Hindlimb muscle (tissue), 1 donor: ENCODE measurements around the gene ADAMTS2. TPM values are rescaled to one million over a fixed set of nuclear protein-coding genes. Genes with fewer than 3 reads are reported as not detected.
"Not testable (repeated sequence)": the region's sequence is repeated elsewhere in the genome, so short reads cannot be mapped to it uniquely, and the experiment has no call there.

ENCODE experiments used
- DNase-seq: peaks from one replicate; pipeline ENCODE4 v3.0.0-alpha.2; 2013
- polyA plus RNA-seq: library from polyadenylated mRNA; unstranded; fragments of 120-200 nt; gene quantifications from one replicate; pipeline ENCODE4 v1.2.1, GENCODE V29; 2013; ENCODE audit not compliant: insufficient read length

Gene ADAMTS2
- polyA plus RNA-seq, 1 donor: 29.7 TPM

GRCh38 chr5:179229331-179229831 is 115.9 kb downstream of the ADAMTS2 start:
- DNase-seq: no peak

GRCh38 chr5:179228341-179229121 is 116.7 kb downstream of the ADAMTS2 start:
- DNase-seq: no peak

- peak; percentile 23 for DNase-seq
Observed at GRCh38 chr5:179227580-179228311, 117.5 kb downstream of the ADAMTS2 start.

GRCh38 chr5:179227229-179227579 is 118.1 kb downstream of the ADAMTS2 start:
- DNase-seq: no peak

GRCh38 chr5:179226696-179227095 is 118.6 kb downstream of the ADAMTS2 start:
- DNase-seq: no peak

- DNase-seq: no peak
Observed at GRCh38 chr5:179225387-179225786, 119.9 kb downstream of the ADAMTS2 start.

- no peak for DNase-seq
Observed at GRCh38 chr5:179224741-179225140, 120.5 kb downstream of the ADAMTS2 start.

- no peak for DNase-seq
Observed at GRCh38 chr5:179223961-179224360, 121.3 kb downstream of the ADAMTS2 start.

- no peak for DNase-seq
Observed at GRCh38 chr5:179223528-179223927, 121.7 kb downstream of the ADAMTS2 start.

- DNase-seq: no peak
Observed at GRCh38 chr5:179222246-179223017, 122.8 kb downstream of the ADAMTS2 start.

- DNase-seq: no peak
Observed at GRCh38 chr5:179221877-179222220, 123.4 kb downstream of the ADAMTS2 start.

GRCh38 chr5:179221196-179221876 is 123.9 kb downstream of the ADAMTS2 start:
- no peak for DNase-seq

GRCh38 chr5:179220716-179221115 is 124.5 kb downstream of the ADAMTS2 start:
- no peak for DNase-seq

GRCh38 chr5:179219661-179220620 is 125.3 kb downstream of the ADAMTS2 start:
- no peak for DNase-seq

GRCh38 chr5:179218943-179219330 is 126.3 kb downstream of the ADAMTS2 start:
- DNase-seq: no peak

GRCh38 chr5:179217956-179218942 is 127.0 kb downstream of the ADAMTS2 start:
- DNase-seq: no peak

- DNase-seq: no peak
Observed at GRCh38 chr5:179217356-179217755, 127.9 kb downstream of the ADAMTS2 start.

GRCh38 chr5:179216381-179216780 is 128.9 kb downstream of the ADAMTS2 start:
- DNase-seq: not testable (repeated sequence)

GRCh38 chr5:179215576-179215975 is 129.7 kb downstream of the ADAMTS2 start:
- DNase-seq: no peak

GRCh38 chr5:179214678-179215077 is 130.6 kb downstream of the ADAMTS2 start:
- DNase-seq: no peak
